Stromal cell of bone marrow (primary cell): ENCODE results near the gene NDN.
"Not testable (repeated sequence)": the region's sequence is repeated elsewhere in the genome, so short reads cannot be mapped to it uniquely, and the experiment has no call there.

Experiments used
- DNase-seq: peaks from one replicate; pipeline ENCODE4 v3.0.0-alpha.2; 2012; ENCODE audit warnings: low read depth

The NDN gene

GRCh38 chr15:23687143-23687470 lies at the start of gene NDN:
TSS of gene NDN (minus strand) at chr15:23687305. CDS start at chr15:23687217, 88 bp downstream.
- DNase-seq = peak; percentile 28

- no peak for DNase-seq
Measured at GRCh38 chr15:23736033-23736673, 49.0 kb upstream of the NDN start.

GRCh38 chr15:23734862-23735261 lies 47.8 kb upstream of the NDN start:
- DNase-seq = no peak

- not testable (repeated sequence) for DNase-seq
Measured at GRCh38 chr15:23713874-23714656, 27.0 kb upstream of the NDN start.

GRCh38 chr15:23708332-23708731 lies 21.2 kb upstream of the NDN start:
- DNase-seq = no peak

- DNase-seq = no peak
Measured at GRCh38 chr15:23695282-23695681, 8.2 kb upstream of the NDN start.

GRCh38 chr15:23694592-23694991 lies 7.5 kb upstream of the NDN start:
- no peak for DNase-seq

GRCh38 chr15:23690450-23690852 lies 3.3 kb upstream of the NDN start:
- DNase-seq = peak; percentile 31

- no peak for DNase-seq
Measured at GRCh38 chr15:23690015-23690414, 2.9 kb upstream of the NDN start.

- peak; percentile 3 for DNase-seq
Measured at GRCh38 chr15:23686466-23687142, 501 bp downstream of the NDN start.

- DNase-seq = no peak
Measured at GRCh38 chr15:23671481-23671880, 15.6 kb downstream of the NDN start.

GRCh38 chr15:23670970-23671369 lies 16.1 kb downstream of the NDN start:
- DNase-seq = no peak

GRCh38 chr15:23663232-23663631 lies 23.9 kb downstream of the NDN start:
- no peak for DNase-seq

- DNase-seq = no peak
Measured at GRCh38 chr15:23648920-23649515, 38.1 kb downstream of the NDN start.

GRCh38 chr15:23647421-23648370 lies 39.4 kb downstream of the NDN start, which contains the start of gene MAGEL2:
TSS of gene MAGEL2 (minus strand) at chr15:23647867. CDS start at chr15:23647742, 125 bp downstream.
- no peak for DNase-seq

- no peak for DNase-seq
Measured at GRCh38 chr15:23647001-23647295, 40.2 kb downstream of the NDN start.

- no peak for DNase-seq
Measured at GRCh38 chr15:23646165-23647000, 40.7 kb downstream of the NDN start.

- DNase-seq = no peak
Measured at GRCh38 chr15:23645371-23646164, 41.5 kb downstream of the NDN start.

GRCh38 chr15:23644829-23645228 lies 42.3 kb downstream of the NDN start:
- no peak for DNase-seq
